Fibroblast of lung (primary cell): ENCODE data around the gene SULT1A1.

Source experiments
- EZH2 ChIP-seq: IDR thresholded peaks from 2 replicates; pipeline ENCODE4 v1.5.1; 2012; ENCODE audit warnings: low read length, control low read depth, mild to moderate bottlenecking; ENCODE audit errors: missing control alignments
- TF ChIP-seq, protein P1 (sequence below), 2 donors: IDR thresholded peaks in 1 of 2; conservative IDR thresholded peaks in 1 of 2; 1 replicate in 1 of 2; 2 replicates in 1 of 2; pipeline ENCODE4 v1.5.1; 2011 to 2012; ENCODE audit warnings: low read length in 2 of 2, control low read depth in 1 of 2, inconsistent platforms in 1 of 2, low read depth in 1 of 2, mild to moderate bottlenecking in 1 of 2

DNA sequence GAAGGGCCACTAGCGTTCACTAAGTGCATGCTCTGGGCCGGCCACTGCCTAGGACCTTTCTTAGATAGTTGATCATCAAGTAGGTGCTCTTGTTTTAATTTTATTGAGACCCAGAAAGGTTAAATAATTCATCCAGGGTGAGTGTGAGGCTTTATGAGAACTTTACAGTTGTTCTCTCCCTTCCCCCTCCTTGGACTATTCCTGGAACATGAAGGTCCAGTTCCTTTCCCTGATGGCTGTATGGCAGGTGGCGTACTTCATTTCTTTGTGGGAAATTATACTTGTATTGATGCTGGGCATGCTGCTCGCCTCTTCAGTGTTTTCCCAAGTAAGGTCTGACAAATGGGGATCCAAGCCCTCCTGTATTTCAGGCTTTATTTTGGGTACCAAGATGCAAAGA is 47.6 kb downstream of the SULT1A1 start:
- no peak for TF ChIP-seq EZH2
- TF ChIP-seq, protein P1, sequence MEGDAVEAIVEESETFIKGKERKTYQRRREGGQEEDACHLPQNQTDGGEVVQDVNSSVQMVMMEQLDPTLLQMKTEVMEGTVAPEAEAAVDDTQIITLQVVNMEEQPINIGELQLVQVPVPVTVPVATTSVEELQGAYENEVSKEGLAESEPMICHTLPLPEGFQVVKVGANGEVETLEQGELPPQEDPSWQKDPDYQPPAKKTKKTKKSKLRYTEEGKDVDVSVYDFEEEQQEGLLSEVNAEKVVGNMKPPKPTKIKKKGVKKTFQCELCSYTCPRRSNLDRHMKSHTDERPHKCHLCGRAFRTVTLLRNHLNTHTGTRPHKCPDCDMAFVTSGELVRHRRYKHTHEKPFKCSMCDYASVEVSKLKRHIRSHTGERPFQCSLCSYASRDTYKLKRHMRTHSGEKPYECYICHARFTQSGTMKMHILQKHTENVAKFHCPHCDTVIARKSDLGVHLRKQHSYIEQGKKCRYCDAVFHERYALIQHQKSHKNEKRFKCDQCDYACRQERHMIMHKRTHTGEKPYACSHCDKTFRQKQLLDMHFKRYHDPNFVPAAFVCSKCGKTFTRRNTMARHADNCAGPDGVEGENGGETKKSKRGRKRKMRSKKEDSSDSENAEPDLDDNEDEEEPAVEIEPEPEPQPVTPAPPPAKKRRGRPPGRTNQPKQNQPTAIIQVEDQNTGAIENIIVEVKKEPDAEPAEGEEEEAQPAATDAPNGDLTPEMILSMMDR (conservative IDR thresholded peaks at IDR 0.05 in 1 of 2, IDR thresholded peaks at IDR 0.05 in 1 of 2; ENCODE audit: low read depth in 1 of 2, low read length in 2 of 2), result no peak
